Colonic mucosa (tissue), 4 donors: Measurements from ENCODE around the gene EXT2. TPM values are rescaled to one million over a fixed set of nuclear protein-coding genes. Genes with fewer than 3 reads are reported as not detected.

ENCODE experiments used
- DNase-seq: peaks from one replicate; pipeline ENCODE4 v3.0.0-alpha.2; 2020
- H3K27ac ChIP-seq: fragments of 200-600 bp; one replicate; pipeline ENCODE4 v1.8.0; 2021
- H3K27me3 ChIP-seq: fragments of 200-600 bp; one replicate; pipeline ENCODE4 v1.8.0; 2021
- H3K36me3 ChIP-seq: fragments of 200-600 bp; one replicate; pipeline ENCODE4 v1.8.0; 2021
- H3K4me1 ChIP-seq: fragments of 200-600 bp; one replicate; pipeline ENCODE4 v1.8.0; 2021; ENCODE audit warnings: mild to moderate bottlenecking
- H3K4me3 ChIP-seq: fragments of 200-600 bp; one replicate; pipeline ENCODE4 v1.8.0; 2021
- H3K9ac ChIP-seq, 2 donors: one replicate each; pipeline ENCODE4 v1.7.0; 2013; ENCODE audit warnings: control low read depth in 2 of 2, low read depth in 2 of 2, low read length in 2 of 2
- H3K9me3 ChIP-seq: fragments of 200-600 bp; one replicate; pipeline ENCODE4 v1.8.0; 2021
- CTCF ChIP-seq: fragments of 200-600 bp; IDR thresholded peaks from one replicate; pipeline ENCODE4 v1.8.0; 2022; ENCODE audit warnings: antibody characterized with exemption, mild to moderate bottlenecking
- intact Hi-C: fragments of 100-400 bp; cut with DNase I; formaldehyde crosslinking; loops from one replicate; pipeline ENCODE4 v1.14.1; 2022
- total RNA-seq, 2 donors: library from RNA; stranded (reverse); fragmentation: NEBNext Ultra II Directional in 1 of 2; extraction: Animal tissue kit (Norgen Biotek cat#: 25700) in 1 of 2; gene quantifications; one replicate each; pipeline ENCODE4 v1.2.1, GENCODE V29; 2021
- donor health status: healthy.
- donor health status: DM: no; HTN: no; CAD: no.
- donor health status: DM: no; HTN: no; CAD: no.

EXT2 gene
- total RNA-seq, 2 donors from 2014 or later = 53.2 to 54.7 TPM

DNA sequence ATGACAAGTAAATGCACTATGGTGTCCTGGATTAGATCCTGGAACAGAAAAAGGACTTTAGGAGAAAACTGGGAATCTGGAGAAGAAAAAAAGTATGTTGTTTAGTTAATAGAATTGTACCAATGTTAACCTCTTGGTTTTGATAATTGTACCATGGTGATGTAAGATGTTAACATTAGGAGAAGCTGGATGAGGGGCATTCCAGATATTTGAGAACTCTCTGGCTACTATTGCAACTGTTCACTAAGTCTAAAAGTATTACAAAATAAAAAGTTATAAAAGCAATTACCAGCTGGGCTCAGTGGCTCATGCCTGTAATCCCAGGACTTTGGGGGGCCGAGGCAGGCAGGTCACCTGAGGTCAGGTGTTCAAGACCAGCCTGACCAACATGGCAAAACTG is 66.5 kb downstream of the EXT2 start:
- Histone ChIP-seq H3K27me3 (no peaks in the 10 kb centered on the region), H3K9me3 (no peaks in the 10 kb centered on the region), H3K4me1 (no peaks in the 10 kb centered on the region), H3K9ac (no peak overlapping the region), H3K36me3 (no peaks in the 10 kb centered on the region), H3K4me3 (no peak overlapping the region), H3K27ac (no peak overlapping the region)
- no peak for DNase-seq
- intact Hi-C loops = no loop called here
- TF ChIP-seq CTCF = no peak

GRCh38 chr11:44162662-44163061 is 67.2 kb downstream of the EXT2 start:
- no peak overlapping the region for H3K4me3 ChIP-seq
- no peak overlapping the region for H3K27ac ChIP-seq
- intact Hi-C loops = no loop called here
- no peaks in the 10 kb centered on the region for H3K36me3 ChIP-seq
- H3K9ac ChIP-seq = no peak overlapping the region
- no peaks in the 10 kb centered on the region for H3K9me3 ChIP-seq
- no peak for TF ChIP-seq CTCF
- no peaks in the 10 kb centered on the region for H3K27me3 ChIP-seq
- no peaks in the 10 kb centered on the region for H3K4me1 ChIP-seq
- no peak for DNase-seq

- H3K27ac ChIP-seq = no peak overlapping the region
- H3K9ac ChIP-seq = no peak overlapping the region
- no peak for DNase-seq
- no peak for TF ChIP-seq CTCF
- no peaks in the 10 kb centered on the region for H3K27me3 ChIP-seq
- H3K36me3 ChIP-seq = no peaks in the 10 kb centered on the region
- intact Hi-C loops = no loop called here
- no peaks in the 10 kb centered on the region for H3K9me3 ChIP-seq
- no peaks in the 10 kb centered on the region for H3K4me1 ChIP-seq
- H3K4me3 ChIP-seq = no peak overlapping the region
These were observed 70.0 kb downstream of the EXT2 start for GRCh38 chr11:44165432-44165831.

DNA sequence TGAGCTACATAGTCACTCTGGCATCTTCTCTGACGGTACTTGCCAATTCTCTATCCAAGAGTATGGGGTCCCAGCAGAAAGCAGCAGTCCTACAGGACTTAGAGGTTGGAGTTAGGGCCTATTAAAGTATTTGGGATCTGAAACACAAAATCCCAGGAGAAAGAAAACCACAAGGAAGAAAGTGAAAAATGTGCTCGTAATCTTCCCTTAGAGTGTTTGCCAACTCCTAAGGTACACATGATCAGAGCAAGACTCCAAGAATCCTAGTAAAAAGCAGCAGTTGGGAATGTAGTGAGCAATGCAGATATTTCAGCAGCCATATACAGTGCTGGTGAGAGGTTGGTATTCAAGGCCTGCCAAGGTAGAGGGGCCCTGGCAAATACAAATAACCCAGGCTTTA is 71.6 kb downstream of the EXT2 start:
- intact Hi-C loops = no loop called here
- H3K4me1 ChIP-seq = no peaks in the 10 kb centered on the region
- H3K4me3 ChIP-seq = no peak overlapping the region
- H3K9me3 ChIP-seq = no peaks in the 10 kb centered on the region
- DNase-seq = no peak
- H3K9ac ChIP-seq = no peak overlapping the region
- H3K36me3 ChIP-seq = no peaks in the 10 kb centered on the region
- H3K27me3 ChIP-seq = no peaks in the 10 kb centered on the region
- H3K27ac ChIP-seq = no peak overlapping the region
- TF ChIP-seq CTCF = no peak

DNA sequence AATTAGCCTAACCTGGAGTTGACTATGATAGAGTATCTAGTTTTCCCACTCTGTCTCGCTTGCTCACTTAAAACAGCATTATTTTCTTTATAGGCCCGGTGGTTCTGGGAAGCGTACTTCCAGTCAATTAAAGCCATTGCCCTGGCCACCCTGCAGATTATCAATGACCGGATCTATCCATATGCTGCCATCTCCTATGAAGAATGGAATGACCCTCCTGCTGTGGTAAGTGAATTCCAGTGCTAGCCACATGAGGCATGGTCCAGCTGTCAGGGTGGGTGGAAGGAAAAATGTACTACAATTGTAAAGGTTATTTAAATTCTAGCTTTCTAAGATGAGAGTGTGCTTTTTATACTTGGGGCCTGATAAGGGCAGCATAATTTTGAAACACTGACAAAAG is 76.0 kb downstream of the EXT2 start:
- Histone ChIP-seq H3K4me1 (no peaks in the 10 kb centered on the region), H3K36me3 (no peaks in the 10 kb centered on the region), H3K9ac (no peak overlapping the region), H3K9me3 (no peaks in the 10 kb centered on the region), H3K27me3 (no peaks in the 10 kb centered on the region), H3K27ac (no peak overlapping the region), H3K4me3 (no peak overlapping the region)
- DNase-seq = no peak
- intact Hi-C loops = no loop called here
- TF ChIP-seq CTCF = no peak

DNA sequence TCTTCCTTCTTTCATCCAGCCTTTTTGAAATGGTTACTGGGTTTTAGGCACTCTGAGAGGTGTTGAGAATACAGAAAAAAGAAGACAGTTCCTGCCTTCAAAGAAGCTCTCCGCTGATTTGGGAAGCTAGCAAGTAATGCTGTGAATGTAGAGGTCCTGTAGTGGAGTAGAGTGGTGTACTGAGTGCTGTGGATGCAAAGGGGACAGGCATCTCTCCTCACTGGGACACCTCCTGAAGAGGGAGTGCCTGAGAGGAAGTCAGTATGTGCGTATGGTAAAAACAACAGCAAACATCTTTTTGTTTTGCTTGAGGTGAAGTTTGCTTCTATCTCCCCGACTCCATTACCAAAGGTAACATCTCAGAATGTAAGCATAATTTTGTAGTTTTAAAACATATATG is 77.5 kb downstream of the EXT2 start:
- no peak for TF ChIP-seq CTCF
- no peak overlapping the region for H3K9ac ChIP-seq
- no peaks in the 10 kb centered on the region for H3K9me3 ChIP-seq
- DNase-seq = no peak
- no peaks in the 10 kb centered on the region for H3K4me1 ChIP-seq
- H3K36me3 ChIP-seq = no peaks in the 10 kb centered on the region
- intact Hi-C loops = no loop called here
- no peaks in the 10 kb centered on the region for H3K27me3 ChIP-seq
- H3K27ac ChIP-seq = no peak overlapping the region
- H3K4me3 ChIP-seq = no peak overlapping the region
